Activated CD4-positive, alpha-beta T cell treated with anti-CD3 and anti-CD28 coated beads, Interleukin-2, amount 10 ng/mL, durations not matched to agents 24 days and 14 days (primary cell): ENCODE measurements around the gene EIF4E1B. TPM values are rescaled to one million over a fixed set of nuclear protein-coding genes. Genes with fewer than 3 reads are reported as not detected.

ENCODE experiments used
- DNase-seq: peaks from one replicate; pipeline ENCODE4 v3.0.0; 2022
- H3K27ac Mint-ChIP-seq: one replicate; pipeline ENCODE4 v1.8.0; 2022; ENCODE audit warnings: mild to moderate bottlenecking, mixed read lengths
- H3K27me3 Mint-ChIP-seq: one replicate; pipeline ENCODE4 v1.8.0; 2022; ENCODE audit warnings: mixed read lengths
- H3K36me3 Mint-ChIP-seq: one replicate; pipeline ENCODE4 v1.8.0; 2022; ENCODE audit warnings: low read depth, mild to moderate bottlenecking, mixed read lengths
- H3K4me1 Mint-ChIP-seq: one replicate; pipeline ENCODE4 v1.8.0; 2021; ENCODE audit warnings: mixed read lengths
- H3K4me3 Mint-ChIP-seq: one replicate; pipeline ENCODE4 v1.8.0; 2022; ENCODE audit warnings: mild to moderate bottlenecking, moderate library complexity, mixed read lengths
- H3K9me3 Mint-ChIP-seq: one replicate; pipeline ENCODE4 v1.8.0; 2021; ENCODE audit warnings: mixed read lengths
- intact Hi-C: fragments of 100-400 bp; cut with micrococcal nuclease; formaldehyde crosslinking; loops from one replicate; pipeline ENCODE4 v1.15.1; 2023
- total RNA-seq: library from RNA; stranded (reverse); gene quantifications from 2 replicates; pipeline ENCODE4 v1.2.3, GENCODE V29; 2022

Gene EIF4E1B
- total RNA-seq, 1 donor from 2014 or later: not detected

DNA sequence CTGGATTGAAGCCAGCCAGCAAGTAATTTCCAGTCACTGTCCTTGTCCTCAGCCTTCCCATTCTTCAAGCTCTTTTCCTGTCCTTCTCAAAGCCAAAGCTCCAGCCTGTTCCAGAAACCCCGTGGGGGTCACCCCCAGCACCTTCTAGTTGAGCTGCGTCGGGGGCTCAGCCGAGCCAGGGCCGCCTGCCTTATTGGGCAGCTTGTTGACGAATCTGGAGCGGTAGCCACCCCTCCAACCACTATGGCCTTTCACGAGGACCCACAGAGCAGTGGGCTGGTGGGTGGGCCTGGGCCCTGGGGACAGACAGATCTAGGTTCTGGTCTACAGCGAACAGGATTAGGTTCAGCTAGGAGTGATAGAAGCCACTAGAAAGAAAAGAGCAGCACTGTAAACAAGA, 64.2 kb downstream of the EIF4E1B start:
- Mint-ChIP-seq H3K27me3 (peaks cover 59% of the 10 kb centered on the region), H3K4me3 (no peak overlapping the region), H3K27ac (no peak overlapping the region), H3K36me3 (no peaks in the 10 kb centered on the region), H3K4me1 (no peaks in the 10 kb centered on the region), H3K9me3 (no peaks in the 10 kb centered on the region)
- intact Hi-C loops: no loop called here
- DNase-seq: no peak

DNA sequence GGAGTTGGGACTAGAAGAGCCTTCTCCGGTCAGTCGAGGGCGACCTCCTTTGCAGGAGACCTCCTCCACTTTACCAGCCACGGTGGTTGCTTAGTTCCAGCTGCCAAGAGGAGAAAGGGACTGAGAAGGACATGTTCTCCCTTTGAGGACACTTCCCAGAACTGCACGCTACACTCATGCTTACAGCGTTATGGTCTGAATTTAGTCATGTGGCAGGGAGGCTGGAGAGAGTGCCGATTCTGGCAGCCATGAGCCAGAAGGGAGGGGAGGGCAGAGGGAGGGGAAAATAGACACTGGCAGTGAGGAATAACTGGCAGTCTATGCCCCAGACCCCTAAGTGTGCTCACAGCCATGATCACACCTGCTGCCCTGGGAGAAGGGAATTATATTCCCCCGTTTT, 64.6 kb downstream of the EIF4E1B start:
- H3K4me1 Mint-ChIP-seq: no peaks in the 10 kb centered on the region
- intact Hi-C loops: no loop called here
- H3K9me3 Mint-ChIP-seq: no peaks in the 10 kb centered on the region
- no peak overlapping the region for H3K27ac Mint-ChIP-seq
- peaks cover 57% of the 10 kb centered on the region for H3K27me3 Mint-ChIP-seq
- H3K36me3 Mint-ChIP-seq: no peaks in the 10 kb centered on the region
- H3K4me3 Mint-ChIP-seq: no peak overlapping the region
- no peak for DNase-seq

Other genes starting within 250 kb of the EIF4E1B start
- gene NOP16, start 242.1 kb upstream of the EIF4E1B start, total RNA-seq: 109 and 114 TPM in 2 replicates
- 96.4 and 104 TPM in 2 replicates for gene HIGD2A, start 241.9 kb upstream of the EIF4E1B start, total RNA-seq
- 71.5 and 76.2 TPM in 2 replicates for gene CLTB, start 214.1 kb upstream of the EIF4E1B start, total RNA-seq
- gene FAF2, start 182.3 kb upstream of the EIF4E1B start, total RNA-seq: 42.8 and 43.9 TPM in 2 replicates
- 71.4 and 74.0 TPM in 2 replicates for gene RNF44, start 93.3 kb upstream of the EIF4E1B start, total RNA-seq
- gene CDHR2, start 81.3 kb upstream of the EIF4E1B start, total RNA-seq: 0.35 and 0.45 TPM in 2 replicates
- gene GPRIN1, start 20.5 kb upstream of the EIF4E1B start, total RNA-seq: 3.7 TPM in 2 replicates
- gene SNCB, start 141 bp upstream of the EIF4E1B start, total RNA-seq: not detected in 2 replicates
- gene TSPAN17, start 16.8 kb downstream of the EIF4E1B start, total RNA-seq: 29.3 and 32.0 TPM in 2 replicates
- not detected in 2 replicates for gene UNC5A, start 179.9 kb downstream of the EIF4E1B start, total RNA-seq